SKM-1 (cell line): Measurements from ENCODE around the gene SORL1.
A peak's percentile ranks its signal among the peaks of the same experiment; 100 is the strongest.
"Not testable (repeated sequence)": the region's sequence is repeated elsewhere in the genome, so short reads cannot be mapped to it uniquely, and the experiment has no call there.

Source experiments
- DNase-seq: peaks from one replicate; lab custom pipeline; 2025; ENCODE audit not compliant: unreplicated experiment; lab: John Stamatoyannopoulos, UW

SORL1 gene

DNA sequence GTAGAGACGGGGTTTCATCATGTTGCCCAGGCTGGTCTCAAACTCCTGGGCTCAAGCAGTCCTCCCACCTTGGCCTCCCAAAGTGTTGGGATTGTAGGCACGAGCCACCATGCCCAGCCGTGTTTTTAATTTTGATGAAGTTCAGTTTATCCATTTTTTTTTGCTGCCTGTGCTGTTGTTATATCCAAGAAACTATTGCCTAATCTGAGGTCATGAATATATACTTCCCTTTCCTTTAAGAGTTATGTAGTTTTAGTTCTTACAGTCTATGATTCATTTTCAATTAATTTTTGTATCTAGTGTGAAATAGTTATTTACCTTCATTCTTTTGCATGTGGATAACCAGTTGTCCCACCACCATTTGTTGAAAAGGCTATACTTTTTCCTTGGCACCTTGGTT lies 50.9 kb downstream of the SORL1 start:
- no peak for DNase-seq

DNA sequence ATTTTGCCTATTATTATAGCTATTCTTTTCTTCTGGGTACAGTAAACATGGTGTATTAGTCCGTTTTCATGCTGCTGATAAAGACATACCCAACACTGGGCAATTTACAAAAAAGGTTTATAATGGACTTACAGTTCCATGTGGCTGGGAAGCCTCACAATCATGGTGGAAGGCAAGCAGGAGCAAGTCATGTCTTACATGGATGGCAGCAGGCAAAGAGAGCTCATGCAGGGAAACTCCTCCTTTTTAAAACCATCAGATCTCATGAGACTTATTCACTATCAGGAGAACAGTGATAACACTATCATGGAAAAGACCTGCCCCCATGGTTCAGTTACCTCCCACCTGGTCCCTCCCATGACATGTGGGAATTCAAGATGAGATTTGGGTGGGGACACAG lies 54.1 kb downstream of the SORL1 start:
- not testable (repeated sequence) for DNase-seq

DNA sequence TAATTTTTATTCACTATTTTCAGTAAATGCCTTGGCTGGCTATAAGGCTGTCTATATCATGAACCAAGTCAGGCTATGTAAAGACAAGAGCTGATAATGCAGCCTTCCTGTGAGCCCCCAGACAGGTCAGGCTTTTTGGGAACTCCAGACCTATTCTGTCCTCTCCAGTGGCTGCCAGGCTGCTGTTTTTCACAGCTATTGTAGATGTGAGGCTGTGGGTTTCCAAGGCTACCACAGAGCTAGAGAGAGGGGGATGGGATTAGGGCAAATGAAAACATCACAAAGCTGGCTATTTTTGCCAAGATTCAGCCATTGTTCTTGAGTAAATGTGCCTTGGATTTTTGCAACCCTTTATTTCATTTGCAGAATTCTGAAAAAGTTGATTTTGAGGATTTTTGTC lies 56.3 kb downstream of the SORL1 start:
- DNase-seq = no peak

DNA sequence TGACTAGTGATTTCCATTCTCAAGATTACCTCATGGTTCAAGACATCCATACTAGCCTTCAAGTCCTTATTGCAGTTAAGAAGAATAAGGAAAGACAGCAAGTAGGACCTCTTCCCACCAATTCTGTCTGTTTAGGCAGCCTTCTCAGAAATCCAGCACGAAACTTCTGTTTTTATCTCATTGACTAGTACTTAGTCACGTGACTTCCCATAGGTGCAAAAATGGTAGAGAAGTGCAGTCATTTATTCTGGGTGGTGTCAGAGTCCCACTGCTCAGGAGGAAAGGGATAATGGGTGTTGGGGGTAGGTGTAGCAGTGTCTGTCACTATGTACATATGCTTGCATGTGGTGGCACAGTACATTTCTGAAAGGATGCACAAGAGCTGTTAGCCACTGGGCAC lies 58.3 kb downstream of the SORL1 start:
- DNase-seq = no peak

DNA sequence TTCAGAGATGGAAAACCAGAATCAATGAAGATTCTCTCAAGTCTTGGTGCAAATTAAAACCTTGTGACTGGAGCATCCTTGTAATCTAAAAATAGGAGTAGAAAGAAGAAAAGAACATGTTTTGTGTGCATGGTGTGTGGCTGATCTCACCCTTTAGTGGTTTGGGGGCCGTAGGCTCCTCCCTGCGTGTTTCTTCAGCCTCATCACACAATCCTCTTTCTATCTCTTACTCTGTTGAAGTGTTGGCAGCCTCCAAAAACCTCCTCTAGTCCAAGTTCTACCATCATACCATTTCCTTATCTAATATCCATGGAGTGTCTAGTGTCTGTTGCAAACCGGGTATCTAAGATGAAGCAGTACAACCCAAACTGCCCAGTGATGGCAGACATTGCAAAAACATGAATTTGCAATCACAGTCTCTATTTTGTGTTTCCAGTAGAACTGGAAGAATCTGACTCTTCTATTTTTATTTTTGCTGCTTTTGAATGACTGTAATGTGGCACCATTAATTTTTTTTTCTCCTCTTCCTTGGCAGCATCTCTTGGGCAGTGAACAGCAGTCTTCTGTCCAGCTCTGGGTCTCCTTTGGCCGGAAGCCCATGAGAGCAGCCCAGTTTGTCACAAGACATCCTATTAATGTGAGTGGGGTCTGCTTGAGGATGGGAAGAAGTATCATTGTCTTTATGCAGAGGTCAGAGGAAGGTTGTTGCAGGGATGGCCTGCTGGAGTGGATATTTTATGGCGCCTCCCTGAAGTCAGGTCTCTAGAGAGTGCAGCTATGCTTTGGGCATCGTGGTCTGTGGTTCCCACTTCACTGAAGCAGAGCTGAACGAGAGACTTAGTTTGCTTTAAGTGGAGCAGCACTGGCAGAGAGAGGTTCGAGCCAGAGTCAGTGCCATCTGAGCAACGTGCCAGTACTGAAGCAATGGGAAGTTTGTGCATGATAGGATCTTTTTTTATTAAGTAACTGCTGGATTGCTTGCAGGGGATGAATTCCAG lies 60.7 kb downstream of the SORL1 start:
- DNase-seq = no peak

DNA sequence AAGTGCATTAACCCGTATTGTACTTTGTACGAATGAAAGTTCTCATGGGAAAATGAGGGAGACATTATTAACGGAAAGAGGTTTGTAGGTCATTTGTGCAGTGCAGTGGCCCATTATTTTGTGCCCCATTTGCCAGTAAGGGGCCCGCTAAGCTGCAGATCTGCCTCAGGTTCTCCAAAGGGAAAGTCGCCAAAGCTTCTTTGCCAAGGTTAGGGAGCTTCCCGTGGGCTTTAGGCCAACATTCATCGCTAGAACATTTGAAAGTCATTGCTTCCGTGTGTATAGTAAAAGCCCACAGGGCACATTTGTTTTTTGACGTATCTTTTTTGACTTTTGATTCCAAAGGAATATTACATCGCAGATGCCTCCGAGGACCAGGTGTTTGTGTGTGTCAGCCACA lies 61.7 kb downstream of the SORL1 start:
- DNase-seq = no peak

DNA sequence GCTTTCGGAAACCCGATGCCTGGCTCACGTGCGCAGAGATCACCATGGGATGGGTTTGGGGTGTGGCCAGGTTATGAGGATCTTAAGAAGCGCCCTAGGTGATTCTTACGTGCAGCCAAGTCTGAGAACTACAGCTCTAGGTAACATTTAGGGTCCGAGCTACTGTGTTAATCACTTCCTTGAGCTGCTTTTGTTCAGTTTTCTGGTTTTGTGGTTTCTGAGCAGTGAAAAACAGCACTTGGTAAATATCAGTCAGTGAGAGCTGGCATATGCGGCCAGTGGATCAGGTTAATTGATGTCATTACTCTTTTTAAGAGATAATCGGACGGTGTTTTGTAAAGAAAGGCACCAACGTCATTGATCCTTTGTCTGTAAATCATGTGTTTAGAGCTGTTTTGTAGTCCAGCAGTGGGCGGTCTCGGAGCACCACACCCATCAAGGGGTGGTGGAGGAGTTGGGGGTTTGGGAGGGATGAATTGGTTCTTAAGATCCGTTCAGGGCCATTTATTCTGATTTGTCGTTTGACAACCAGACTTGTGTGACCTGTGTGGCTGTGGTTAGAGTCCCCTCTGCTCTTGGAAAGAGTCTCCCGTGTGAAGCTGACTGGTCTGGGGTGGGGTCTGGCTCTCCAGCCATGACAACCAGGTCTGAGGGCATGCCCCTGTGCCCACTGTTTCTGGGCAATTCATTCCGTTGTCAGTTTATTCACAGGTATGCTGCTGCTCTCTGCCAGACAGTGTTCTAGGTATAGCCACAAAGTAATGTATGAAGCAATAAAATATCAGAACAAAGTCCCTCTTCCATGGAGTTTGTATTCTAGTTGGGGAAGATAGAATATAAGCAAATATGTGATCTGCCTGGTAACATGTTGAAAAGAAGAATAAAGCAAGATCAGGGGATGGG lies 62.6 kb downstream of the SORL1 start:
- no peak for DNase-seq

DNA sequence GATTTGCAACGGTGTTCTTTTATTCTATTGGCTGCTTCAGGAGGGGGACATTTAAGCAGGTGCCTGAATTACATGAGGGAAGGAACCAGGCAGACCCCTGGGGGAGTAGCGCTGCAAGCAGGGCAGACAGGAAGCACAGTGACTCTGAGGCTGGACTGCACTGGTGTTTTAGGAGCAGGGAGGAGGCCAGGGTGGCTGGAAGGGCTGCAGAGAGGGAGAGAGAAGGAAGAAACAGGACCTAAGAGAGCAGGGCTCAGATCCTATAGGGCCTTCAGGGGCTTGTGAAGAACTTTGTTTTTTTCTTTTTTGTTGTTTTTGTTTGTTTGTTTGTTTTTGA lies 63.2 kb downstream of the SORL1 start:
- no peak for DNase-seq

DNA sequence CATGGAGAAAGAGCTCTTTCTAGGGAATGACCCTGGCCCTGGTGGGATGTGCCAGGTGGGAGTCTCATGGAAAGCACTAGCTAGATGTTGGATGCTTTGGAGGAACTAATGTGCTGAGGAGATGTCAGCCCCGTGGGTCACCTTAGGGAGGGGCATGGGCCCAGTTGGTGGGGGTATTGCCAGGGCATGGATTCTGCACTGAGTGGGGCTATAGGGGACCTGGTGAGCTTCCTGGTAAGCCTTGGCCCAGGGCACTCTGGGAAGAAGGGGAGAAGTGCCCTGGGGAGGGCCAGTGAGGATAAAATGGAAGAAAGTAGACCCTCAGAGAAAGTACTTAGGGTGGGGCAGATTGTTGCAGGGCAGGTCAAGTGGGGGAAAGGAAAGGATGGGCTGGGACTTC lies 65.9 kb downstream of the SORL1 start:
- DNase-seq = no peak

DNA sequence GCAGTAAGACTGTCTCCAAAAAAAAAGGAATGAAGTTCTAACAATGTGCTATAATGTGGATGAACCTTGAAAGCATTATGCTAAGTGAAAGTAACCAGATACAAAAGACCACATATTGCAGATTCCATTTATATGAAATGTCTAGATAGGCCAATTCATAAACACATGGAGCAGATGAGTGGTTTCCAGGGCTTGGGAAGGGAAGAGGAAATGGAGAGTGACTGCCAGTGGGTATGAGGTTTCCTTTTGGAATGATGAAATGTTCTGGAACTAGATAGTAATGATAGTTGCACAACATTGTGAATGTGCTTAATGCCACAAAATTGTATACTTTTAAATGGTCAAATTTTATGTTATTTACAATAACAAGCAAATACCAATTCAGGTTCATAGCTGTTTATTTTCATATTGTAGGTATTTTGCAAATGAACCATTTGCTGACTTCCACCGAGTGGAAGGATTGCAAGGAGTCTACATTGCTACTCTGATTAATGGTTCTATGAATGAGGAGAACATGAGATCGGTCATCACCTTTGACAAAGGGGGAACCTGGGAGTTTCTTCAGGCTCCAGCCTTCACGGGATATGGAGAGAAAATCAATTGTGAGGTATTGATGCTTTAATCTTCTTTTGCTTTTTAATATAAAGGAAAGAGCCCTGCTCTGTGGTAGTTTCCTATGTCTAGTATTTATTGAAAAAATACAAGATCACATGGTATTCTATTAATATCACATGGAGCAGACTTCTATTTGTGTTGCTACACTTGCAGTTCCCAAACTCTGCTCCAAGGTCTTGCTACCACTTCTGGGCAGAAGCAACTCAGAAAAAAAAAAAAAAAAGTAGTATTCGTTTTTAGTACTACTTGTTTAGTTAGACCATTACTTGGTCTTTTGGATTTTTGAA lies 68.4 kb downstream of the SORL1 start:
- no peak for DNase-seq

DNA sequence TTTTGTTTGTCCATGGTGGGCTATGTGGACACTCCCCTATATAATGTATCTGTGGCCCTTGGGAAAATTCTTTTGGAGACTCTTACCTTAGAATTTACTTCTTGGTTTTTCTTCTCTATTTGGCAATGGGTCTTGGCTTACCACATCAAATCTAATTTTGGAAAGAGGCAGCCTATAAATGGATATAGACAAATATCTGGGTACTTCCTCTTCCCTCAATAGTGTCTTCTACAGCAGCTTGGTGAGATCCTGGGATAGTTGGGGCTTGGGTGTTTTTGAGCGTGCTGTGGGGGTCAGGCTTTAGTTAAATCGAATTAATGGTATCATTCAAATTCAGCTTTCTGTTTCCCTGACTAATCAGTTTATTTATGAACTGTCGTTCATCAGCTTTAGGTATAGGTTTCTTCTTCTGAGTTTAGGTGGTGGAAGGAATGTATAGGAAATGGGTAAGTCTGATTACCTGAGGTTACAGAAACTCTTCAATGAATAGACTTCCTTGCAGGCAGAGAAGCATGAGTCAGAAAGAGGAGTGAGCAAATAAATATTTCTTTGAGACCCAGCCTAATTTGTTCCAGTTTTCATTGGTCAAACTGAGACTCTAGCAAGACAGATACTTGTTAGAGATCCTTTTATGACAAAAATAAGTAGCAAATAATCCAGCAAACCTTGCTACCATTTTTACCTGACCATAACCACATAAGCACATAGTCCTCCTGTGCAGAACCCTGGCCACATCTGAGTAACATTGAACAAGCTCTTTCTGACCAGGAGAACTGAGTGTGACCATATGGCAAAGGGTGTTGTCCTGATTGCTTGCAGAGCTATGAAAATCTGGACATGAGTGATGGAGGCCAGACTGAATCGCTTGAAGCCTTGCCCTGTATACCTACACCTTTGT lies 69.3 kb downstream of the SORL1 start:
- peak; percentile 22 for DNase-seq

DNA sequence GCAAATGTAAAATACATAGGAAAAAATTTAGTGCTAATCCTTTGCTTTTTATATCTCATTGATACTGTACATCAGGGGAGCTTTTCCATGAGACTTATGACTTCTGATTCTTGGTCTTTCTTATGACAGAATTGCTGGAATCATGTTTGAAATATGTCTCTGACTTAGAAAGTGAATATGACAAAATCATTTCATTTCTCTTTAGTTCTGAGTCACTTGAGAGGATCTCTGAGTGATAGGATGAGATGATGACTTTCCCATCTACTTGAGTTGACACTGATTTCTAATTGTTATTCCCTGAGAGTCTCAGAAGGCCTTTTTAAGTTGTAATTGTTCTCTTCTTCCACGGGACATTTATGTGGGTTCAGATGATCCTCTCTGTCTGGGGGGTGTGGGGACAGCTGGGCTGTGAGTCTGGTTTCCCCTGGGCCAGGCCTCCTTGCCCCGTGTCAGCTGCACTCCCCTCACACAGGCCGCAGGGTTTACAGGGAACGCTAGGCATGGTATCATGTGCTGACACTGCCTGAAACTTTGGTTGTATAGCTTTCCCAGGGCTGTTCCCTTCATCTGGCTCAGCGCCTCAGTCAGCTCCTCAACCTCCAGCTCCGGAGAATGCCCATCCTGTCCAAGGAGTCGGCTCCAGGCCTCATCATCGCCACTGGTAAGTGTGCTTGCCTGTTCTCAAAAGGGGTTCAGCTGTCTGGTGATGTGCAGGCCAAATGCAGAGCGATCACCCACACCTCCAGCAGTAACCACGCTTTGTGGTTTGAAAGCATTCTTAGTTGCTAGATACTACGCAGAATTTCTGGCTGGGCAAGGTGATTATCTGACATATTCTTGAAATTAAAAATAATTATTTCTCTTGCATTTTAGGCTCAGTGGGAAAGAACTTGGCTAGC lies 70.2 kb downstream of the SORL1 start:
- DNase-seq = no peak

DNA sequence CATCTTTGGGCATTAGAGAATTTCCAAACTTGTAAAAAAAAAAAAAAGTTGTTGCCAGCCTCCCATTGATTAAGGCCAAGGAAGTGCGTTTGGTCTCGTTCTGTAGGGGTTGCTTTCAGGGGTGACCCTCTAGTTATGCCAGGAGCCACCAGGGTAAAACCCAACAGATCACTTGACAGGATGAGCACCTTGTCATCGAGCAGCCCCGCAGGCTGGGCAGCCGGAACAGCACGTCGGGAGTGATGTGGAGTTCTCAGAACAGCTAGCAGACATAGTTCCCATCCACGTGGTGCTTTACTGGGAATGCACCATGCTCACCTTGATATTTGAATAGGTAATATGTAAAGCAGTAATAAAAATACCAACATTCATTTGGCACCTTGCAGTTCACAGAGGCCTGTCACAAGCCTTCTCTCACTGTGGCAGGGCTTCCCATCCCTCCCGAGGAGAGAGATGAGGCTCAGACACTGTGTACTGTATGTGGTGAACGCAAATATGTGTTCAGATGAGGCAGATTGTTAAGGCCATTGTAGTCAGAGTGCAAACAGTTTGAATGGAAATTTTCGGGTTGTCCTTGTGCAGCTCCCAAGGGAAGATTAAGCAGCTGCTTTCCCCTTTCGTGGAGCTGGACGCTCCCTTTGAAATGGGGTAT lies 71.6 kb downstream of the SORL1 start:
- no peak for DNase-seq

DNA sequence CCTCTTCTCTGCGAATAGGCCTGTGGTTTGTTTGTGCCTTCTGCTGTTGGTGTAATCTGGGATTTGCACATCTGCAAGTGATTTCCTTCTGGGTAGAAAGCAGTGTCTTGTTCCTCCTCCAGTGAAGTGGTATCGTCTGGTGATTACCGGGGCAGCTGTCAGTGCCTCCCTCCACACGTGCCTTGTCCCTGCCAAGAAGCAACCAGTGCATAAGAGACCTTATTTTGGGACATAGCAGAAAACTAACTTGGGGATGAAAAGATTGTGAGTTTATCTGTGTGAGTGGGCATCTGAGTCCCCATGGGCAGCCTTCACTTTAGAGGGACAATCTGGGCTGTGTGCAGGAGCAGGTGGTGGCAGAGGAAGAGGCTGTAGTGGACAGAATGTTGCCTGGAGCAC lies 72.1 kb downstream of the SORL1 start:
- DNase-seq = no peak

DNA sequence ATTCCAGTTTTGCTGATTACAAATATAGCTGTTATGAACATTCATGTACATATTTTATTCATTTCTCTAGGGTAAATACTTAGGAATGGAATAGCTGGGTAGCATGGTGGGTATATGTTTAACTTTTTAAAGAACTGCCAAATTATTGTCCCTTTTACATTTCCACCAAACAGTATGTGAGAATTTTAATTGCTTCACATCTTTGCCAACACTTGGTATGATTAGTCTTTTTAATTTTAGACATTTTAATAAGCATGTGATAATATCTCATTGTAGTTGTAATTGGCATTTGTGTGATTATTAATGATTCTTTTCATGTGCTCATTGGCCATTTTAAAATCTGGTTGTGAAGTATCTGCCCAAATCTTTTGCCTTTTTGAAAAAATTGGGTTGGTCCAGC lies 73.3 kb downstream of the SORL1 start:
- no peak for DNase-seq

DNA sequence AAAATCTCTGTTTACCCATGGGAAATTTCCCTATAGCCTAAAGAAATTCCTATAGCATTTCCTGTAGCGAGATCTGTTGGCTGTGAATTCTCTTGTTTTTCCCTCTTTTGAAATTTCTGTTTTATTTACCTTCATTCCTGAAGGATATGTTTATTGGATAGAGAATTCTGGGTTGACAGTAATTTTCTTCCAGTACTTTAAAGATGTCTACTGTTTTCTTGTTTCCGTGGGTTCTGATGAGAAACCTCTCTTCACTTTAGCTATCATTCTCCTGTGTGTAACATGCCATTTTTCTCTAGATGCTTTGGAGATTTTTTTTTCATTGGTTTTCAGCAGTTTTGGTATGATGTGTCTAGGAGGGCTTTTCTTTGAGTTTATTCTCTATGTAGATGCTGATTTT lies 78.1 kb downstream of the SORL1 start:
- DNase-seq = no peak

DNA sequence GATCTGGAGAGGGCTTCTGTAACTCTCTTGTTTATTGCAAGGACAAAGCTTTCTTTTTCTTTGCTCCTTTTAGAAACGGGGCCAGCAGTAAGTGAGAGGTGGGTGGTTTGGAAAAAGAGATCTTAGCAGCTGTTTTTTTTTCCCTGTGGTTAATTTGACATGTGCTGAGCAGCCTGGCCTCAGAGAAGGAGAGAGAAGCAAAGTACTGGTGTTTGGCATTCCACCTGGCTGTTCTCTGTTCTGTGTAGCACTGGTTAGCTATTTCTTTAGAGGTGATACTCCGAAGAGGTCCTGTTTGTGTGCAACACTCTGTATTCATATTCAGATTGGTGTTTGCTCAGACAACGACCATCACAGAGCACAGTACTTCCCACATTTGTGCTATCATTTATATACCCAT lies 81.5 kb downstream of the SORL1 start:
- DNase-seq = no peak
